Measurements from ENCODE around the gene ANKK1.

- TF ChIP-seq CTCF (IDR thresholded peaks at IDR 0.05) (no peak), POLR2A (IDR thresholded peaks at IDR 0.05) (no peak), EP300 (IDR thresholded peaks at IDR 0.05; ENCODE audit: low read depth) (no peak)
These were observed 8.3 kb downstream of the ANKK1 start for GRCh38 chr11:113395782-113396336.

All from transverse colon (tissue), 3 donors.